Measurements from ENCODE around the gene PDHX.

Gene PDHX
- total RNA-seq, result 17.3 to 26.3 (median 22.5) reads per million in 3 donors

DNA sequence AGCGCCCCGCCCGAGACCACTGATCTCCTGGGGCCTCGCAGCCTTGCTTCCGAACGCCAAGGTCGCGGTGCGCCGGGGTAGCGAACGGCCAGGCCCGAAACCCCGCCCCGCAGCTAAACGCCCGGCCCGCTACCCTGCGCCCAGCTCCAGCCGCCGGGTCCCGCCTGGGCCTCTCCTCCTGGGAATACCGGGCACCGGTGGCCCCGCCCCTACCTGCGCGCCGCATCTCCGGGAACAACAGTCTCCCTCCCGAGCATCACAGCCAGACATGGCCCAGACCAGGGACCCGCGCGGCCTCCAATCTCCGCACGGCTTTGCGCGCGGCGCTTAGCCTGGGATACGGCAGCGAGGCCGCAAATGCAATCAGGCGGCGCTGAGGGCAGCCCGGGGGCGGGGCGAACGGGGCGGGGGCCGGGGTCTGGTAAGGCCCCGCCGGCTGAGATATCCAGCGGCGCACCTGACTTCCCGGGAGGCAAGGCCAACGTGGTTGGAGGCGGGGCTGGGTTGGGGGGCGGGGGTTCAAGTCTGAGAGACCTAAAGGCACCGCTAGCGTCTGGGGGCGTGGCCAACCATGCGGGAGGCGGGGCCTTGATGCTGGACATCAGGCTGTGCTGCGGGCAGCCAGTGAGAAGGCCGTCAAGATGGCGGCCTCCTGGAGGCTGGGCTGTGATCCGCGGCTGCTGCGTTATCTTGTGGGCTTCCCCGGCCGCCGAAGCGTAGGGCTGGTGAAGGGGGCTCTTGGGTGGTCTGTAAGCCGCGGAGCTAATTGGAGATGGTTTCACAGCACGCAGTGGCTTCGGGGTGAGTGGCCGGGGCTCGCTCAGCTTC is at the start of gene PDHX, which contains the start of gene APIP:
Gene PDHX, plus strand, starts transcription at position 604 of the 828 bp plus-strand sequence. Its CDS starts 38 bp downstream, at position 642.
Gene APIP, minus strand, starts transcription at position 365 of the 828 bp plus-strand sequence. Its CDS starts 95 bp downstream, at position 270.
- DNase-seq, result peak; percentile 95 to 98 (median 97)
- H3K27ac ChIP-seq (ENCODE audit: insufficient read depth, low read length, poor library complexity, severe bottlenecking), result peak within 1 kb of the TSS; percentile 88
- no peaks in the 10 kb centered on the region for H3K27me3 ChIP-seq (replicated peaks; ENCODE audit: control insufficient read depth, insufficient read depth, low read length, poor library complexity, severe bottlenecking)
- H3K4me3 ChIP-seq (ENCODE audit: insufficient read depth, low read depth, low read length, poor library complexity, severe bottlenecking), result peak within 1 kb of the TSS; percentile 87
- H3K36me3 ChIP-seq (ENCODE audit: control insufficient read depth, insufficient read depth, low read length), result peaks cover 3% of the 10 kb centered on the region
- H3K9me3 ChIP-seq (ENCODE audit: control insufficient read depth, low read length), result no peaks in the 10 kb centered on the region
- H3K4me1 ChIP-seq (ENCODE audit: control insufficient read depth, insufficient read depth, low read length, poor library complexity, severe bottlenecking), result peaks cover 4% of the 10 kb centered on the region

DNA sequence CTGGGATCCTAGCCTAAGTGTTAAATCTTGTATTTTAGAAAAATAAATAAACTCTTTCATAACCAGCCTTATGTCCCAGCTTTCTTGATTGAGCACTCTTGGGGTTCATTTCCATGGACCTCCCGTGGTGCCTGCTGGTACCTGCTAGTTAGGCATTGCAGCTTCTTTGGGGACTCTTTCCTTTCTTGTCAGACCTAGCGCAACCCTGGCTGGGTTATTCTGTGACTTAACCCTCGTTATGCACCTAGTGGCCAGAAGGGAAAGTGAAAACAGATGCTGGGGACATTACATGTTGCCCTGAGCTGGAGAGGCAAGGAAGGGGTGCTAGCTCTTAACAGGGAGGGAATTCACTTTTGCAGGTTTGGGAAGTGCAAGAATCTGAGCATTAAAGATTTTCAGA is 47.0 kb upstream of the PDHX start:
- DNase-seq, result no peak
- H3K4me3 ChIP-seq (ENCODE audit: insufficient read depth, low read depth, low read length, poor library complexity, severe bottlenecking), result no peak overlapping the region
- H3K4me1 ChIP-seq (ENCODE audit: control insufficient read depth, insufficient read depth, low read length, poor library complexity, severe bottlenecking), result no peaks in the 10 kb centered on the region
- no peaks in the 10 kb centered on the region for H3K9me3 ChIP-seq (ENCODE audit: control insufficient read depth, low read length)
- no peaks in the 10 kb centered on the region for H3K36me3 ChIP-seq (ENCODE audit: control insufficient read depth, insufficient read depth, low read length)
- H3K27ac ChIP-seq (ENCODE audit: insufficient read depth, low read length, poor library complexity, severe bottlenecking), result no peak overlapping the region
- H3K27me3 ChIP-seq (replicated peaks; ENCODE audit: control insufficient read depth, insufficient read depth, low read length, poor library complexity, severe bottlenecking), result no peaks in the 10 kb centered on the region

DNA sequence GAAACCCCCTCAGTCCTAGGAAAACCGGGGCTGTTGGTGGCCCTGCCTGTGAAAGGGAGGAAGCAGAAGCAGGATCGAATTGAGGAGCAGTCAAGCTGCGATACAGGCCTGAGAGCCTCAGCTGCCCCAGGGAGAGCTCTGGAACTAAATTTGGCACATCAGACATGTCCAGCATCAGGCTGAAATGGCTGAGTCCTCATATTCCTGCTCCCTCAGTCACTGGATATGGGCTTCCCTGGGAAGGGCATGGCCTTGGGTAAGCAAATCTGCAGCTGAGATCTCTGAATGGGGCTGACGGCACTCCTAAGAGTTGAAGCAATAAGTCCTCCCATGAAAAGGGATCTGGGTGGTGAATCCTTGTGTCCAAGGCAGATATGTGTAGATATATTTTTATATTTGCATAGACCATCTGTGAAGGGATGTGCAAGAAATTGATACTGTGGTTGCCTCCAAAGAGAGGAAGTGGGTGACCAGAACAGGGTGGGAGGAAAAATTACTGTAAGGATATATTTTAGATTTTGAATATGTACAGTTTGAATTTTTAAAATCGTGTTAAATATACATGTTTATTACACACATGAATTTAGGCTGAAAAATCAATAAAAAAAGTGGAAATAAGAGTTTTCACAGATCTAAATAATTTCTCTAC is 45.7 kb upstream of the PDHX start:
- DNase-seq, result no peak
- no peaks in the 10 kb centered on the region for H3K27me3 ChIP-seq (replicated peaks; ENCODE audit: control insufficient read depth, insufficient read depth, low read length, poor library complexity, severe bottlenecking)

DNA sequence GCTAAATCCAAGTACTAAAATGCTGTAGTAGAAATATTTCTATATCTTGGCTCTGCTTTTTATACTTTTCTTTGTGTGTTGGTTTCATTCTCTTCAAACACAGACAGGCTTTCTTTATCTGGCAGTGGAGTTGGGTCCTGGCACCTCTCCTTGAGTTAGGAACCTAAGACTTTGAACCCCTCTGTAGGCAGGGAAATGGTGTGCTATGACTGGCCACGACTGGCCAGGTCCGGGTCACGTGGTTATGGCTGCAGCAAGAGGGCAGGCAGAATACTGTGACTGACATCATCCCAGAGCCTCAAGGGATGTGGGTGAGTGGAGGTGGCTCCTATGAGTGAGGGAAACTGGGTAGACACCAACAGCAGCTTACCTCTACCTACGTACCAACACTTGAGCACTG is 42.2 kb upstream of the PDHX start:
- H3K36me3 ChIP-seq (ENCODE audit: control insufficient read depth, insufficient read depth, low read length), result no peaks in the 10 kb centered on the region
- H3K4me3 ChIP-seq (ENCODE audit: insufficient read depth, low read depth, low read length, poor library complexity, severe bottlenecking), result no peak overlapping the region
- DNase-seq, result no peak
- no peaks in the 10 kb centered on the region for H3K4me1 ChIP-seq (ENCODE audit: control insufficient read depth, insufficient read depth, low read length, poor library complexity, severe bottlenecking)
- no peaks in the 10 kb centered on the region for H3K27me3 ChIP-seq (replicated peaks; ENCODE audit: control insufficient read depth, insufficient read depth, low read length, poor library complexity, severe bottlenecking)
- H3K27ac ChIP-seq (ENCODE audit: insufficient read depth, low read length, poor library complexity, severe bottlenecking), result no peak overlapping the region
- H3K9me3 ChIP-seq (ENCODE audit: control insufficient read depth, low read length), result no peaks in the 10 kb centered on the region

More for the DNA sequence above, 45.7 kb upstream of the PDHX start:
- H3K4me3 ChIP-seq (ENCODE audit: insufficient read depth, low read depth, low read length, poor library complexity, severe bottlenecking), result no peak overlapping the region
- no peaks in the 10 kb centered on the region for H3K4me1 ChIP-seq (ENCODE audit: control insufficient read depth, insufficient read depth, low read length, poor library complexity, severe bottlenecking)
- H3K36me3 ChIP-seq (ENCODE audit: control insufficient read depth, insufficient read depth, low read length), result no peaks in the 10 kb centered on the region
- H3K27ac ChIP-seq (ENCODE audit: insufficient read depth, low read length, poor library complexity, severe bottlenecking), result no peak overlapping the region
- no peaks in the 10 kb centered on the region for H3K9me3 ChIP-seq (ENCODE audit: control insufficient read depth, low read length)

DNA sequence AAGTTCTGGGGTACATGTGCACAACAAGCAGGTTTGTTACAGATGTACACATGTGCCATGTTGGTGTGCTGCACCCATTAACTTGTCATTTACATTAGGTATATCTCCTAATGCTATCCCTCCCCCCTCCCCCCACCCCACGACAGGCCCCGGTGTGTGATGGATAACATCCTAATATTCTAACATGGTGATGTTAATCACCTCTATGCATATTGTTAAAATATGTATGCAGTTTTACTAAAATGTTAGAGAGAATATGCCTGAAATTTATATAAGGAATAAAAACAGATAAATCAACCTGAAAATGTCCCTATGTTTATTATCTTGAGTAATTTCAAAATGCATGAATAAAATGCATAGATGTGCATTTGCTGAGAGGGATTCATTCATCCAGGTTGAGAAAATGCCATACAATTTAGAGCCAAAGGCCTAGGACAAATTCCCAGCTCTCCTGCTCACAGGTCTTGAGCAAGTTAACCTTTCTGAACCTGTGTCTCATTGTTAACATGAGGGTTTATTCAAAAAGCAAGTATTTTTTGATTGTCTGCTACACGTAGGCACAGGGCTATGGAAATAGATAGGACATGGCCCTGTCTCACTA is 38.9 kb upstream of the PDHX start:
- Histone ChIP-seq H3K36me3 (ENCODE audit: control insufficient read depth, insufficient read depth, low read length) (no peaks in the 10 kb centered on the region), H3K27ac (ENCODE audit: insufficient read depth, low read length, poor library complexity, severe bottlenecking) (no peak overlapping the region), H3K4me3 (ENCODE audit: insufficient read depth, low read depth, low read length, poor library complexity, severe bottlenecking) (no peak overlapping the region), H3K9me3 (ENCODE audit: control insufficient read depth, low read length) (no peaks in the 10 kb centered on the region), H3K4me1 (ENCODE audit: control insufficient read depth, insufficient read depth, low read length, poor library complexity, severe bottlenecking) (no peaks in the 10 kb centered on the region), H3K27me3 (replicated peaks; ENCODE audit: control insufficient read depth, insufficient read depth, low read length, poor library complexity, severe bottlenecking) (no peaks in the 10 kb centered on the region)
- no peak for DNase-seq

DNA sequence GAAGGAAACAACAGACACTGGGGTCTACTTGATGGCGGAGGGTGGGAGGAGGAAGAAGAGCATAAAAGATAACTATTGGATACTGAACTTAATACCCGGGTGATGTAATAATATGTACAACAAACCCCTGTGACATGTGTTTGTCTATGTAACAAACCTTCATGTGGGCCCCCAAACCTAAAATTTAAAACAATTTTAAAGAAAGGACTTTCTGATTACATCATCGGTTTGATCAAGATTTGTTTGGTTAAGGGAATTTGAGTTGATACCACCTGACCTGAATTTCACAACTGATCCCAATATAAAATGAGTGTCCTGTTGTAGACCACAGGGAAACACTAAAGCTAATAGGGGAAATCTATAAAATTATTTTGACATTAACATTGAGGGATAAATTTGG is 34.5 kb upstream of the PDHX start:
- Histone ChIP-seq H3K27ac (ENCODE audit: insufficient read depth, low read length, poor library complexity, severe bottlenecking) (no peak overlapping the region), H3K27me3 (replicated peaks; ENCODE audit: control insufficient read depth, insufficient read depth, low read length, poor library complexity, severe bottlenecking) (no peaks in the 10 kb centered on the region), H3K36me3 (ENCODE audit: control insufficient read depth, insufficient read depth, low read length) (no peaks in the 10 kb centered on the region), H3K4me3 (ENCODE audit: insufficient read depth, low read depth, low read length, poor library complexity, severe bottlenecking) (no peak overlapping the region), H3K4me1 (ENCODE audit: control insufficient read depth, insufficient read depth, low read length, poor library complexity, severe bottlenecking) (no peaks in the 10 kb centered on the region), H3K9me3 (ENCODE audit: control insufficient read depth, low read length) (no peaks in the 10 kb centered on the region)
- no peak for DNase-seq

DNA sequence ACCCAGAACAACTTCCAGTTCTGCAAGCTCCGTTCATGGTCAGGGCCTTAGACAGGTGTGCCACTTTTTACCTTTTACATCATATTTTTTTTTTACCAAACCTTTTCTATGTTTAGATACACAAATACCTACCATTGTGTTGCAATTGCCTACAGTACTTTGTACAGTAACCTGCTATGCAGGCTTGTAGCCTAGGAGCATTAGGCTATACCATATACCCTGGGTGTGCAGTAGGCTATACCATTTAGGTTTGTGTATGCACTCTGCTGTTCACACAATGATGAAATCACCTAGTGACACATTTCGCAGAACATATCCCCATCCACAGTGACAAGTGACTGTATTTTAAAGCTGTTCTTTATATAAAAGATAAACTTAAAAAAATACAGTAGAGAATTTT is 29.8 kb upstream of the PDHX start:
- DNase-seq, result no peak
- Histone ChIP-seq H3K4me1 (ENCODE audit: control insufficient read depth, insufficient read depth, low read length, poor library complexity, severe bottlenecking) (no peaks in the 10 kb centered on the region), H3K27me3 (replicated peaks; ENCODE audit: control insufficient read depth, insufficient read depth, low read length, poor library complexity, severe bottlenecking) (no peaks in the 10 kb centered on the region), H3K9me3 (ENCODE audit: control insufficient read depth, low read length) (no peaks in the 10 kb centered on the region), H3K27ac (ENCODE audit: insufficient read depth, low read length, poor library complexity, severe bottlenecking) (no peak overlapping the region), H3K4me3 (ENCODE audit: insufficient read depth, low read depth, low read length, poor library complexity, severe bottlenecking) (no peak overlapping the region), H3K36me3 (ENCODE audit: control insufficient read depth, insufficient read depth, low read length) (no peaks in the 10 kb centered on the region)

DNA sequence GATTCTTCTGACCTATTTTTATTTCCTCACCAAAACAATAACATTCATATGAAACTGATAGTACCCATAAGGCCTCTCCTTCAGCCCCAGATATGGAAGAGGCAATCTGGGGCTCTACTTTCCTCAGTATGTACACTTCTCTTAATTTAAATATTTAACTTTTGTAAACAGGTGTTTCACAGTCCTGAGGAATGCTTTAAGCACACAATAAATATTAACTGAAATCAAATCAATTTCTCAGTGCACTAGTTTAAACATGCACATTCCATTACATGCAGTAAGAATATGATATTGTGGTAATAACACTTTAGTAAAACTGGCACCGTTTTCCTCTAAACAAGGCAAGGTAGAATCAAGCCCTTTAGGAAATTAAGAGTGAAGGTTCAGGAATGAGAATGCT is 29.2 kb upstream of the PDHX start:
- Histone ChIP-seq H3K4me3 (ENCODE audit: insufficient read depth, low read depth, low read length, poor library complexity, severe bottlenecking) (no peak overlapping the region), H3K27me3 (replicated peaks; ENCODE audit: control insufficient read depth, insufficient read depth, low read length, poor library complexity, severe bottlenecking) (no peaks in the 10 kb centered on the region), H3K36me3 (ENCODE audit: control insufficient read depth, insufficient read depth, low read length) (no peaks in the 10 kb centered on the region), H3K27ac (ENCODE audit: insufficient read depth, low read length, poor library complexity, severe bottlenecking) (no peak overlapping the region), H3K9me3 (ENCODE audit: control insufficient read depth, low read length) (no peaks in the 10 kb centered on the region), H3K4me1 (ENCODE audit: control insufficient read depth, insufficient read depth, low read length, poor library complexity, severe bottlenecking) (no peaks in the 10 kb centered on the region)
- no peak for DNase-seq

DNA sequence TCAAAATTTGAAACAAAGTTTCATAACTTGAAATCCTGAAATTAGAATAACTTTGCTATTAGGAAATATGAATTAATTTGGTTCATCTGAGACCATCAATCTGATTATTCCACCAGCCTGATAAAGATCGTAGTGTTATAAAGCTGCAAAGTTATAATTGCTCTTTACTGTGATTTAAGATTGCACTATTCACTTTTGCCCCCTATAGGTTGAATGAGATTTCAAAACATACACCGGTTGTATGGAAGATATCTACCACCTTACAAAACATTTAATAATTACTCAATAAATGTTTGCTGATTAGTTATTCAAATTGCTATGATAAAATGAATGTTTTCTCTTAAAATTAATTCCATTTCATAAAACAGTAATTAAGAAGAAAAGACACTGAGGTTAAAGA is 26.3 kb upstream of the PDHX start:
- H3K36me3 ChIP-seq (ENCODE audit: control insufficient read depth, insufficient read depth, low read length), result no peaks in the 10 kb centered on the region
- H3K9me3 ChIP-seq (ENCODE audit: control insufficient read depth, low read length), result no peaks in the 10 kb centered on the region
- no peaks in the 10 kb centered on the region for H3K4me1 ChIP-seq (ENCODE audit: control insufficient read depth, insufficient read depth, low read length, poor library complexity, severe bottlenecking)
- H3K4me3 ChIP-seq (ENCODE audit: insufficient read depth, low read depth, low read length, poor library complexity, severe bottlenecking), result no peak overlapping the region
- no peaks in the 10 kb centered on the region for H3K27me3 ChIP-seq (replicated peaks; ENCODE audit: control insufficient read depth, insufficient read depth, low read length, poor library complexity, severe bottlenecking)
- no peak overlapping the region for H3K27ac ChIP-seq (ENCODE audit: insufficient read depth, low read length, poor library complexity, severe bottlenecking)
- DNase-seq, result no peak

DNA sequence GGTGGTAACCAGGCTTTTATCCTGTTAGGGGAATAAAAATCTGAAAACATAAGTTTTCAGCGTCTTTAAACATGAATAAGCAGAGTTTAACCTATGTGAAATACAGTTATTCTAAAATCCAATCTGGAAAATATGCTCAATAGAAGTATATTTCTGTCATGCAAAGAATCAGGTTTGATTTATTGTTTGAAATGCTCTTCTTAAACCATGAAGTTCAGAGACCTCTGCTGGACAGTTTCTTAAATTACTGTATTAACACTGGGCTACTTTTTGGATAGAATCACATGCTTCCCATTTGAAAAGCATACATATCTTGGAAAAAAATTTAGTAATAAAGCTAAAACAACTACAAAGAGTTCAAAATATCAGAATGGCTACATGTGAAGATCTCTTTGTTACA is 25.6 kb upstream of the PDHX start:
- no peaks in the 10 kb centered on the region for H3K4me1 ChIP-seq (ENCODE audit: control insufficient read depth, insufficient read depth, low read length, poor library complexity, severe bottlenecking)

More for the DNA sequence above, 25.6 kb upstream of the PDHX start:
- Histone ChIP-seq H3K27me3 (replicated peaks; ENCODE audit: control insufficient read depth, insufficient read depth, low read length, poor library complexity, severe bottlenecking) (no peaks in the 10 kb centered on the region), H3K4me3 (ENCODE audit: insufficient read depth, low read depth, low read length, poor library complexity, severe bottlenecking) (no peak overlapping the region), H3K36me3 (ENCODE audit: control insufficient read depth, insufficient read depth, low read length) (no peaks in the 10 kb centered on the region), H3K9me3 (ENCODE audit: control insufficient read depth, low read length) (no peaks in the 10 kb centered on the region), H3K27ac (ENCODE audit: insufficient read depth, low read length, poor library complexity, severe bottlenecking) (no peak overlapping the region)
- no peak for DNase-seq
